ENCODE data around the gene RAB3GAP2. TPM values are rescaled to one million over a fixed set of nuclear protein-coding genes. Genes with fewer than 3 reads are reported as not detected.
"Not testable (repeated sequence)": the region's sequence is repeated elsewhere in the genome, so short reads cannot be mapped to it uniquely, and the experiment has no call there.

Gene RAB3GAP2
- total RNA-seq, 3 donors from 2014 or later = 30.9 to 43.2 (median 42.3) TPM

DNA sequence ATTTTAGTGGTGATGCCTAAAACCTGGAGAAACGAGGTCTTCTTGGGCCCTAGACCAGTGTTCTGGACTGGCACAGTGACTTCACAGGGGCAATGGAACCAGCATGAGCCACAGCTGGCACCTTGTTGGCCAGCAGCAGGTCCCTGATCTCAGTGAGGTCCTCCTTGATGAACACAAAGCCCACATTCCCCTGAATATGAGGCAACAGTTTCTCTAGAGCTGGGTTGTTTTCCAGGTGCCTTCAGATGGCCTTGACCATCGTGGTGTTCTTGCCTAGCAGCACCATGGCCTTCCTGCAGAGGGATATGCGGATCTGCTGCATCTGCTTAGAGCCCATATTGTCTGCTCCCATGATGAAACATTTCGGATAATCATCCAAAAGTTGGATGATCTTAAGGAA is 44.9 kb upstream of the RAB3GAP2 start:
- Histone ChIP-seq H3K36me3 (no peaks in the 10 kb centered on the region), H3K9me3 (no peaks in the 10 kb centered on the region), H3K4me3 (no peak overlapping the region), H3K27me3 (no peaks in the 10 kb centered on the region), H3K4me1 (no peaks in the 10 kb centered on the region), H3K27ac (no peak overlapping the region)
- TF ChIP-seq, protein P1, sequence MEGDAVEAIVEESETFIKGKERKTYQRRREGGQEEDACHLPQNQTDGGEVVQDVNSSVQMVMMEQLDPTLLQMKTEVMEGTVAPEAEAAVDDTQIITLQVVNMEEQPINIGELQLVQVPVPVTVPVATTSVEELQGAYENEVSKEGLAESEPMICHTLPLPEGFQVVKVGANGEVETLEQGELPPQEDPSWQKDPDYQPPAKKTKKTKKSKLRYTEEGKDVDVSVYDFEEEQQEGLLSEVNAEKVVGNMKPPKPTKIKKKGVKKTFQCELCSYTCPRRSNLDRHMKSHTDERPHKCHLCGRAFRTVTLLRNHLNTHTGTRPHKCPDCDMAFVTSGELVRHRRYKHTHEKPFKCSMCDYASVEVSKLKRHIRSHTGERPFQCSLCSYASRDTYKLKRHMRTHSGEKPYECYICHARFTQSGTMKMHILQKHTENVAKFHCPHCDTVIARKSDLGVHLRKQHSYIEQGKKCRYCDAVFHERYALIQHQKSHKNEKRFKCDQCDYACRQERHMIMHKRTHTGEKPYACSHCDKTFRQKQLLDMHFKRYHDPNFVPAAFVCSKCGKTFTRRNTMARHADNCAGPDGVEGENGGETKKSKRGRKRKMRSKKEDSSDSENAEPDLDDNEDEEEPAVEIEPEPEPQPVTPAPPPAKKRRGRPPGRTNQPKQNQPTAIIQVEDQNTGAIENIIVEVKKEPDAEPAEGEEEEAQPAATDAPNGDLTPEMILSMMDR (IDR thresholded peaks at IDR 0.05) = no peak
- TF ChIP-seq POLR2AphosphoS5 (IDR thresholded peaks at IDR 0.05) (no peak), POLR2A (IDR thresholded peaks at IDR 0.05) (no peak)
- intact Hi-C loops (cut with DNase I; ENCODE audit: low total_unique reads) = no loop called here
- DNase-seq (ENCODE audit: low spot score in 2 of 2) = no peak

- no peak overlapping the region for H3K27ac ChIP-seq
- no peak for DNase-seq (ENCODE audit: low spot score in 2 of 2)
Observed at GRCh38 chr1:220316305-220316704, 44.1 kb upstream of the RAB3GAP2 start.

DNA sequence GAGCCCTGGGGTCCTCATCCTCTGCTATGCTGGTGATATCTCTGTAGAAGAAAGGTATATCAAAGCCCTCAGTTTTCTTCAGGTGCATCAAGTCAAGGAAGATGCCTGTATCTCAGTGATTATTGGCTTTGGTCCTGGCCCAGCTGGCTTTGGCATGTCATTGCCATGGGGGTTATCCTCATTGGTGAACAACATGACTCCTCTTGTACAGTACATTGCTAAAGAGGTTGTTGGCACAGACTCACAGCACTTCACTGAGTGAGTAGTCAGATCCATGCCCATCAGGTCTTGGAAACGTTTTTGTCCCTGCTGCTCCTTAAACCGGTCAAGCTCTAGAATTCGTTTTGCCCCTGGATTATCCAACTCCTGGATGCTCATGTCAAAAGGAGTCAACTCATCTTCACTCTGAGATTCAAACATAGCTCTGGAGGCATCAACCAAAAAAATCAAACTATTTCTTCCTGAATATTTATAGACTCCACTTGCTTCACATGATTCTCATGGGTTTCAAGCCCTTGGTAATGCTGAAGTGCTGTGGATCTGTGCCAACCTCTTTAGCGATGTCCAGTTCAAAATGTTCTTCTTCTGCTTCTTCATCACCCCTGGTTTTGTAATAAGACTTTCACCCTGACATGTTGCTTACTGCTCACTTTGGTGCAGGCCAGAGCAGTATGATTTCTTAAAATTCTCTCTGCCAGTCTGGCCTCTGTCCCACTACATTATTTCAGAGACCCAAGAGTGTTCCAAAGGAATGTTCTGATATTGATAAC is 43.0 kb upstream of the RAB3GAP2 start:
- no peaks in the 10 kb centered on the region for H3K27me3 ChIP-seq
- H3K4me3 ChIP-seq = no peak overlapping the region
- no peak for TF ChIP-seq POLR2A (IDR thresholded peaks at IDR 0.05)
- no peak for TF ChIP-seq POLR2AphosphoS5 (IDR thresholded peaks at IDR 0.05)
- TF ChIP-seq, protein P1 (IDR thresholded peaks at IDR 0.05) = no peak
- no peaks in the 10 kb centered on the region for H3K4me1 ChIP-seq
- DNase-seq (ENCODE audit: low spot score in 2 of 2) = no peak
- no peaks in the 10 kb centered on the region for H3K36me3 ChIP-seq
- no peaks in the 10 kb centered on the region for H3K9me3 ChIP-seq
- H3K27ac ChIP-seq = no peak overlapping the region
- intact Hi-C loops (cut with DNase I; ENCODE audit: low total_unique reads) = no loop called here

More at GRCh38 chr1:220316305-220316704, 44.1 kb upstream of the RAB3GAP2 start:
- H3K36me3 ChIP-seq = no peaks in the 10 kb centered on the region
- H3K27me3 ChIP-seq = no peaks in the 10 kb centered on the region
- H3K4me3 ChIP-seq = no peak overlapping the region
- no peaks in the 10 kb centered on the region for H3K9me3 ChIP-seq
- TF ChIP-seq POLR2A (IDR thresholded peaks at IDR 0.05) (no peak), POLR2AphosphoS5 (IDR thresholded peaks at IDR 0.05) (no peak)
- TF ChIP-seq, protein P1 (IDR thresholded peaks at IDR 0.05) = no peak
- intact Hi-C loops (cut with DNase I; ENCODE audit: low total_unique reads) = no loop called here
- H3K4me1 ChIP-seq = no peaks in the 10 kb centered on the region

DNA sequence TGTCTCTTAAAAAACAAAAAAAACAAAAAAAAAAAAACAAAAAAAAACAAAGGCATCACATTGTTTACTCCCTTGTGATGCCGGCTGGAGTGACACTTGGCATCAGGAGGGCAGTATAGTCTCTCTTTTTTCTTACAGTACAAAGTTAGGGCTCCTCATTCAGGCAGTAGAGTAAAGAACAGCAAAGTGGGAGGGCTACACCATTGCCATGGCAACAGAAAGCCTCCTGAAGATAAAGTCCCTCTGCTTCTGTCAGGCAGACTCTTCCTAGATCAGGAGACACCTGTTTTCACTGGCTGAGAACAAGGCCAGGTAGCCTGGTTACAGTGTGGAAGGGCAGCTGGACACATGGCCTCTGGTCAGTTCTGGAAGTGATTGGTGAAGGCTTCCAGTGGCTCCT is 41.3 kb upstream of the RAB3GAP2 start:
- Histone ChIP-seq H3K9me3 (no peaks in the 10 kb centered on the region), H3K36me3 (no peaks in the 10 kb centered on the region), H3K4me3 (no peak overlapping the region), H3K27ac (no peak overlapping the region), H3K4me1 (no peaks in the 10 kb centered on the region), H3K27me3 (no peaks in the 10 kb centered on the region)
- TF ChIP-seq, protein P1 (IDR thresholded peaks at IDR 0.05) = no peak
- TF ChIP-seq POLR2AphosphoS5 (IDR thresholded peaks at IDR 0.05) (no peak), POLR2A (IDR thresholded peaks at IDR 0.05) (no peak)
- no peak for DNase-seq (ENCODE audit: low spot score in 2 of 2)
- intact Hi-C loops (cut with DNase I; ENCODE audit: low total_unique reads) = no loop called here

DNA sequence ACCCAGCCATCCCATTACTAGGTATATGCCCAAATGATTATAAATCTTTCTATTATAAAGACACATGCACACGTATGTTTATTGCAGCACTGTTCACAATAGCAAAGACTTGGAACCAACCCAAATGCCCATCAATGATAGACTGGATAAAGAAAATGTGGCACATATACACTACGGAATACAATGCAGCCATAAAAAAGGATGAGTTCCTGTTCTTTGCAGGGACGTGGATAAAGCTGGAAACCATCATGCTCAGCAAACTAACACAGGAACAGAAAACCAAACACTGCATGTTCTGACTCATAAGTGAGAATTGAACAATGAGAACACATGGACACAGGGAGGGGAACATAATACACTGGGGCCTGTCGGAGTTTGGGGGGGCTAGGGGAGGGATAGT is 37.9 kb upstream of the RAB3GAP2 start:
- intact Hi-C loops (cut with DNase I; ENCODE audit: low total_unique reads) = not testable (repeated sequence)

More for the DNA sequence above, 37.9 kb upstream of the RAB3GAP2 start:
- not testable (repeated sequence) for H3K27me3 ChIP-seq; H3K4me1 ChIP-seq; H3K4me3 ChIP-seq; H3K27ac ChIP-seq; H3K9me3 ChIP-seq; H3K36me3 ChIP-seq; DNase-seq (ENCODE audit: low spot score in 2 of 2)
